ENCODE data around the gene CBFA2T2. TPM values are rescaled to one million over a fixed set of nuclear protein-coding genes. Genes with fewer than 3 reads are reported as not detected.
A peak's percentile ranks its signal among the peaks of the same experiment; 100 is the strongest.

Gene CBFA2T2
- total and polyA plus RNA-seq, 2 of the 4 experiments (the other 2 are of a cell fraction) = 3.8 to 6.2 TPM

DNA sequence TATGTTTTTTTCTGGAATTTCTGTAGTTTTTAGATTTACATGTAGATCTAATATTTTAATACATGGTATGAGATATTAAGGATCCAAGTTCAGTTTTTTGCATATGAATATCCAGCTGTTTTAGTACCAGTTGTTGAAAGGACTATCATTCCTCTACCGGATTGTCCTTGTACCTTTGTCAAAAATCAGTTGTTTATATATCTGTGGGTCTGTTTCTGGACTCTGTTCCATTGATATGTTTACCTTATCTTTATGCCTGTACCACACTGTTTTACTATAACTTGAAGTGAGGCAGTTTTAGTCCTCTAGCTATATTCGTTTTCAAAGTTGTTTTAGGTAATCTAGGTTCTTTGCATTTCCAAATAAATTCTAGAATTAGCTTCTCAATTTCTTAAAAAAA, 47.7 kb downstream of the CBFA2T2 start:
- Histone ChIP-seq H2AK5ac (ENCODE audit: low read depth, low read length) (no peak overlapping the region), H3K18ac (ENCODE audit: low read depth, low read length) (no peak overlapping the region), H3K27me3 (ENCODE audit: control insufficient read depth, insufficient read depth, low read length) (no peaks in the 10 kb centered on the region), H2AK9ac (replicated peaks; ENCODE audit: low read depth, low read length, poor library complexity) (no peak overlapping the region), H3K9ac (ENCODE audit: low read depth, low read length) (no peak overlapping the region), H4K91ac (ENCODE audit: insufficient read depth, low read depth, low read length) (no peak overlapping the region), H2BK15ac (ENCODE audit: low read depth, low read length) (no peak overlapping the region), H4K20me1 (ENCODE audit: insufficient read depth, low read length) (no peaks in the 10 kb centered on the region; the same call in 1 of the 2 replicates), H3K4me3 (ENCODE audit: insufficient read depth, low read depth, low read length) (no peak overlapping the region), H3K4me1 (ENCODE audit: control insufficient read depth, insufficient read depth, low read length) (peaks cover 12% of the 10 kb centered on the region), H3K56ac (ENCODE audit: extremely low read depth, insufficient read depth, low read length) (no peak overlapping the region), H2AFZ (replicated peaks; ENCODE audit: low read length, poor library complexity) (no peak overlapping the region), H3K23ac (ENCODE audit: low read depth, low read length) (0 out of 2 replicates have a peak overlapping the region, but pooled peaks have one; percentile 59), H2BK5ac (ENCODE audit: low read depth, low read length, poor library complexity, severe bottlenecking) (peak overlapping the region; percentile 80), H2BK20ac (ENCODE audit: low read depth, low read length) (no peak overlapping the region), H2BK120ac (ENCODE audit: low read depth, low read length) (no peak overlapping the region; the same call in 1 of the 2 replicates), H3K79me1 (ENCODE audit: low read depth in 1 of 2, low read length in 2 of 2) (peaks cover 17 to 49% of the 10 kb centered on the region in 2 experiments), H3K36me3 (ENCODE audit: control insufficient read depth, insufficient read depth, low read length) (no peaks in the 10 kb centered on the region), H4K8ac (ENCODE audit: low read depth in 2 of 2, low read length in 2 of 2) (no peak overlapping the region; a peak in 2 of 4 replicates), H4K5ac (ENCODE audit: low read depth, low read length) (peak overlapping the region; percentile 72; the same call in 1 of the 2 replicates), H3K27ac (ENCODE audit: insufficient read depth, low read length) (no peak overlapping the region), H3K14ac (replicated peaks; ENCODE audit: low read depth, low read length) (no peak overlapping the region; the same call in 1 of the 2 replicates), H3K4ac (ENCODE audit: low read depth, low read length) (no peak overlapping the region), H3K9me1 (ENCODE audit: insufficient read depth, low read length) (peaks cover 9% of the 10 kb centered on the region), H3K9me3 (ENCODE audit: control insufficient read depth, insufficient read depth, low read length) (no peaks in the 10 kb centered on the region), H3K4me2 (ENCODE audit: low read depth, low read length) (no peak overlapping the region)
- dilution Hi-C loops (cut with HindIII; ENCODE audit: low sequenced_read_pairs, unreplicated experiment) (no loop called here), intact Hi-C loops (cut with micrococcal nuclease) (no loop called here), in situ Hi-C loops (cut with MboI; ENCODE audit: low sequenced_read_pairs) (no loop called here)
- WGBS, 2 experiments (ENCODE audit: extremely low coverage in 2 of 2, insufficient read length in 1 of 2) = no CpG with 5 or more reads among the region's 2 CpGs
- ChIA-PET POLR2A (ENCODE audit: unreplicated experiment) (interaction anchor here (0.6 kb wide), 1 partner anchor 768 kb away, joined by 5 read pairs; no protein-coding TSS in a partner anchor), CTCF (interaction anchor here (0.6 kb wide), 1 partner anchor 56 kb away, joined by 4 read pairs; no protein-coding TSS in a partner anchor)
- DNase-seq (no peak), ATAC-seq (ENCODE audit: low read depth) (no peak)
- no peak for TF ChIP-seq NFE2L2 (IDR thresholded peaks at IDR 0.05; ENCODE audit: low read depth, low read length)
- no peak for TF ChIP-seq MAFK (IDR thresholded peaks at IDR 0.05; ENCODE audit: low read depth, low read length)
- no peak for TF ChIP-seq CHD1 (IDR thresholded peaks at IDR 0.05; ENCODE audit: low read depth, low read length)
- TF ChIP-seq BHLHE40 (IDR thresholded peaks at IDR 0.05; ENCODE audit: low read depth, low read length) = no peak
- no peak for TF ChIP-seq RAD21 (IDR thresholded peaks at IDR 0.05; ENCODE audit: low read length)
- TF ChIP-seq, protein P1, sequence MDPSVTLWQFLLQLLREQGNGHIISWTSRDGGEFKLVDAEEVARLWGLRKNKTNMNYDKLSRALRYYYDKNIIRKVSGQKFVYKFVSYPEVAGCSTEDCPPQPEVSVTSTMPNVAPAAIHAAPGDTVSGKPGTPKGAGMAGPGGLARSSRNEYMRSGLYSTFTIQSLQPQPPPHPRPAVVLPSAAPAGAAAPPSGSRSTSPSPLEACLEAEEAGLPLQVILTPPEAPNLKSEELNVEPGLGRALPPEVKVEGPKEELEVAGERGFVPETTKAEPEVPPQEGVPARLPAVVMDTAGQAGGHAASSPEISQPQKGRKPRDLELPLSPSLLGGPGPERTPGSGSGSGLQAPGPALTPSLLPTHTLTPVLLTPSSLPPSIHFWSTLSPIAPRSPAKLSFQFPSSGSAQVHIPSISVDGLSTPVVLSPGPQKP (IDR thresholded peaks at IDR 0.05; ENCODE audit: borderline replicate concordance, low read depth, low read length) = no peak
- TF ChIP-seq, protein P2, sequence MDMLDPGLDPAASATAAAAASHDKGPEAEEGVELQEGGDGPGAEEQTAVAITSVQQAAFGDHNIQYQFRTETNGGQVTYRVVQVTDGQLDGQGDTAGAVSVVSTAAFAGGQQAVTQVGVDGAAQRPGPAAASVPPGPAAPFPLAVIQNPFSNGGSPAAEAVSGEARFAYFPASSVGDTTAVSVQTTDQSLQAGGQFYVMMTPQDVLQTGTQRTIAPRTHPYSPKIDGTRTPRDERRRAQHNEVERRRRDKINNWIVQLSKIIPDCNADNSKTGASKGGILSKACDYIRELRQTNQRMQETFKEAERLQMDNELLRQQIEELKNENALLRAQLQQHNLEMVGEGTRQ (IDR thresholded peaks at IDR 0.05; ENCODE audit: low read depth, low read length) = no peak
- TF ChIP-seq, protein P3, sequence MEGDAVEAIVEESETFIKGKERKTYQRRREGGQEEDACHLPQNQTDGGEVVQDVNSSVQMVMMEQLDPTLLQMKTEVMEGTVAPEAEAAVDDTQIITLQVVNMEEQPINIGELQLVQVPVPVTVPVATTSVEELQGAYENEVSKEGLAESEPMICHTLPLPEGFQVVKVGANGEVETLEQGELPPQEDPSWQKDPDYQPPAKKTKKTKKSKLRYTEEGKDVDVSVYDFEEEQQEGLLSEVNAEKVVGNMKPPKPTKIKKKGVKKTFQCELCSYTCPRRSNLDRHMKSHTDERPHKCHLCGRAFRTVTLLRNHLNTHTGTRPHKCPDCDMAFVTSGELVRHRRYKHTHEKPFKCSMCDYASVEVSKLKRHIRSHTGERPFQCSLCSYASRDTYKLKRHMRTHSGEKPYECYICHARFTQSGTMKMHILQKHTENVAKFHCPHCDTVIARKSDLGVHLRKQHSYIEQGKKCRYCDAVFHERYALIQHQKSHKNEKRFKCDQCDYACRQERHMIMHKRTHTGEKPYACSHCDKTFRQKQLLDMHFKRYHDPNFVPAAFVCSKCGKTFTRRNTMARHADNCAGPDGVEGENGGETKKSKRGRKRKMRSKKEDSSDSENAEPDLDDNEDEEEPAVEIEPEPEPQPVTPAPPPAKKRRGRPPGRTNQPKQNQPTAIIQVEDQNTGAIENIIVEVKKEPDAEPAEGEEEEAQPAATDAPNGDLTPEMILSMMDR (conservative IDR thresholded peaks at IDR 0.05; ENCODE audit: low read depth, low read length) = no peak
- no peak for TF ChIP-seq CEBPB (IDR thresholded peaks at IDR 0.05; ENCODE audit: low read depth, low read length)
- TF ChIP-seq SMC3 (IDR thresholded peaks at IDR 0.05; ENCODE audit: low read depth, low read length) = no peak
- TF ChIP-seq MXI1 (IDR thresholded peaks at IDR 0.05; ENCODE audit: borderline replicate concordance, low read depth, low read length) = no peak
- TF ChIP-seq RCOR1 (IDR thresholded peaks at IDR 0.05; ENCODE audit: insufficient replicate concordance, low read length) = no peak
- TF ChIP-seq RFX5 (IDR thresholded peaks at IDR 0.05; ENCODE audit: low read depth, low read length) = no peak
- no peak for TF ChIP-seq POLR2A (IDR thresholded peaks at IDR 0.05; ENCODE audit: low read depth, low read length)
- no peak for TF ChIP-seq MAZ (IDR thresholded peaks at IDR 0.05; ENCODE audit: borderline replicate concordance, low read depth, low read length)
- TF ChIP-seq FOS (IDR thresholded peaks at IDR 0.05; ENCODE audit: low read depth, low read length) = no peak
- no TSS peak for BruUV-seq (replicated peaks)

Measured in IMR-90 (cell line).